ENCODE data around the gene EEF1G. TPM values are rescaled to one million over a fixed set of nuclear protein-coding genes. Genes with fewer than 3 reads are reported as not detected.

The EEF1G gene
- total RNA-seq, 1 donor from 2014 or later, result 899 TPM

DNA sequence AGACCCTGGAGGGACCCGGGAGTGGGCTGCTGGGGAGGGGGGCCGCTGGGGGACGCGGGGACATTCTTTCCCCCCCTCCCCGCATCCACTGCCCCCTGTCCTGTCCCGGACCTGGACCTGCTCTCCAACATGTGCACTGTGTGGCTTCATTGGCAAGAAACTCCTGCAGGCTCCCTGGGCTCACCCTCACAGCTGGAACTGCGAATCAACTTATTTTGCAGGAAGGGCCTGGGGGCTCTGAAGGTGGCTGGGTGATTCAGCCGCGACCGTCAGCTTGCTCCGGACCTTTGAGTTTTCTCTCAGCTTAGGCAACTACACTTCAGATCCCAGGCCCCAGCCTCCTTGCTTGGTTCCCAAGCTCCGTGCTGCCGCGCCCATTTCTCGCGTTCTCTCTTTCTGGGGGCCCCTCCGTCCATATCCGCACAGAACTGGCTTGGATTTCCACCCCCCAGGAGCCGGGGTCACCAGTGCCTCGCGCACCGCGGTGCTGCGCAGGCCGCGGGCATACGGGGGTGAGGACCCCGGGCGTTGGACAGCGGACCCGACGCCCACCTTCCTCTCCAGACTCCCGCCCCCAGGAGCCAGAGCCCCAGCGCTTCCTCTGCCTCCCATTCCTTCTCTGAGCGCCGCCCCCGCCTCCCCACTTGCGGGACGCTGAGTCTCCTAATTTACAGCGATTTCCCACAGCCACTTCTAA, 26.6 kb downstream of the EEF1G start:
- peak in 1 of 2 donors; percentile 1 for ATAC-seq
- intact Hi-C loops (cut with DNase I), result no loop called here
- peak overlapping the region; percentile 98 for H3K4me3 ChIP-seq
- TF ChIP-seq, protein P1, sequence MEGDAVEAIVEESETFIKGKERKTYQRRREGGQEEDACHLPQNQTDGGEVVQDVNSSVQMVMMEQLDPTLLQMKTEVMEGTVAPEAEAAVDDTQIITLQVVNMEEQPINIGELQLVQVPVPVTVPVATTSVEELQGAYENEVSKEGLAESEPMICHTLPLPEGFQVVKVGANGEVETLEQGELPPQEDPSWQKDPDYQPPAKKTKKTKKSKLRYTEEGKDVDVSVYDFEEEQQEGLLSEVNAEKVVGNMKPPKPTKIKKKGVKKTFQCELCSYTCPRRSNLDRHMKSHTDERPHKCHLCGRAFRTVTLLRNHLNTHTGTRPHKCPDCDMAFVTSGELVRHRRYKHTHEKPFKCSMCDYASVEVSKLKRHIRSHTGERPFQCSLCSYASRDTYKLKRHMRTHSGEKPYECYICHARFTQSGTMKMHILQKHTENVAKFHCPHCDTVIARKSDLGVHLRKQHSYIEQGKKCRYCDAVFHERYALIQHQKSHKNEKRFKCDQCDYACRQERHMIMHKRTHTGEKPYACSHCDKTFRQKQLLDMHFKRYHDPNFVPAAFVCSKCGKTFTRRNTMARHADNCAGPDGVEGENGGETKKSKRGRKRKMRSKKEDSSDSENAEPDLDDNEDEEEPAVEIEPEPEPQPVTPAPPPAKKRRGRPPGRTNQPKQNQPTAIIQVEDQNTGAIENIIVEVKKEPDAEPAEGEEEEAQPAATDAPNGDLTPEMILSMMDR (IDR thresholded peaks at IDR 0.05), result no peak
- H3K4me1 ChIP-seq, result peaks cover 76% of the 10 kb centered on the region
- H3K36me3 ChIP-seq, result peaks cover 4% of the 10 kb centered on the region
- no peaks in the 10 kb centered on the region for H3K9me3 ChIP-seq
- H3K27me3 ChIP-seq (ENCODE audit: low read depth), result no peaks in the 10 kb centered on the region
- no peak for DNase-seq
- H3K27ac ChIP-seq, result peak overlapping the region; percentile 97

- H3K36me3 ChIP-seq, result peaks cover 4% of the 10 kb centered on the region
- DNase-seq, result peak; percentile 90
- intact Hi-C loops (cut with DNase I), result no loop called here
- H3K27me3 ChIP-seq (ENCODE audit: low read depth), result no peaks in the 10 kb centered on the region
- peak; percentile 82 to 84 for ATAC-seq
- peak within 1 kb of the TSS; percentile 97 for H3K27ac ChIP-seq
- H3K9me3 ChIP-seq, result no peaks in the 10 kb centered on the region
- TF ChIP-seq, protein P1 (IDR thresholded peaks at IDR 0.05), result no peak
- H3K4me3 ChIP-seq, result peak within 1 kb of the TSS; percentile 98
- H3K4me1 ChIP-seq, result peaks cover 76% of the 10 kb centered on the region
Observed at GRCh38 chr11:62546244-62546928, 27.3 kb downstream of the EEF1G start, which contains the start of gene AHNAK. Gene AHNAK (minus strand): TSS chr11:62546806. CDS start chr11:62536098, 10,708 bp downstream.

- no peaks in the 10 kb centered on the region for H3K9me3 ChIP-seq
- intact Hi-C loops (cut with DNase I), result no loop called here
- H3K27me3 ChIP-seq (ENCODE audit: low read depth), result no peaks in the 10 kb centered on the region
- peak; percentile 91 for DNase-seq
- peak overlapping the region; percentile 97 for H3K27ac ChIP-seq
- peak overlapping the region; percentile 98 for H3K4me3 ChIP-seq
- H3K36me3 ChIP-seq, result peaks cover 4% of the 10 kb centered on the region
- H3K4me1 ChIP-seq, result peaks cover 76% of the 10 kb centered on the region
- TF ChIP-seq, protein P1 (IDR thresholded peaks at IDR 0.05), result no peak
- ATAC-seq, result peak; percentile 71 to 74
Observed at GRCh38 chr11:62545437-62546243, 28.1 kb downstream of the EEF1G start.

DNA sequence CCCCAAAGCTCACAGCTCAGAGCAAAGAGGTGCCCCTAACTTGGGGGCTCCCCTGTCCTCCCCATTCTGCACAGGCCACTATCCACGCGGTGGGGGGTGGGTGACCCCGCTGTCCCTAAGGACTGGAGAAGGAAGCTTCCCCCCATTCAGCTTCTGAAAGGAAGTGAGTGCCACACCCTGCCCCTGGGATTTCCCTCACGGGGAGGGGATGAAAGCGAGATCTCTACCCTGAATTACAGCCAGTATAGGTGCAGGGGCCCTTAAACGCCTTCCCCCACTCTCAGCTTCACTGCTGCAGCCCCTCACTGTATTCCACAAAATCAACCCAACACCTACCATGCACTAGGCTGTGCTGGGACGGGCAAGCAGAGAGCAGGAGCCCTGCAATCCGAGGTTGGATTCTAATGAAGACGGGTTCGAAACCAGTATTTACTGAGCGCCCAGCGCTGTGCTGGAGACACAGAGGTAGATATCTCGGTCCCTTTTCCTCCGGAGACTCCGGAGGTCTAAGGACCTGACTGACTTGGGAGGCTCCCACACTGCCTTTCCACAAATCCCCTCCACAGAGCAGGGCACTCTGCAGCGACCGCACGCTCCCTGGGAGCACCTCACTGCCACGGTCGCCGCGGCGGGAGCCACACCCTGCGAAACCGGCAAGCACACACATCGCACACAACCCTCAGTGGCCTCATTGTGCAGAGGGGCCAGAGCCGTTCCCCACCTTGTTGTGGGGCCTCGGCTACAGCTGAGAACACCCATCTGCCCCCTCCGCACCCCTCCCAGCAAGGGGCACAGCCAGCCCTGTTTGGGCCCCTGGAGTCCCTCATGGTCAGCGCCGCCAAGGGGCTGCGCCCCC, 28.9 kb downstream of the EEF1G start:
- Histone ChIP-seq H3K36me3 (peaks cover 4% of the 10 kb centered on the region), H3K4me1 (peaks cover 78% of the 10 kb centered on the region), H3K9me3 (no peaks in the 10 kb centered on the region), H3K27me3 (ENCODE audit: low read depth) (no peaks in the 10 kb centered on the region), H3K27ac (peak overlapping the region; percentile 97), H3K4me3 (peak overlapping the region; percentile 98)
- DNase-seq (no peak), ATAC-seq (peak; percentile 4 to 9)
- intact Hi-C loops (cut with DNase I), result no loop called here
- TF ChIP-seq, protein P1 (IDR thresholded peaks at IDR 0.05), result no peak

Data from lower lobe of right lung (tissue), 2 donors.